PC-3 (cell line): ENCODE measurements around the gene CRB3. TPM values are rescaled to one million over a fixed set of nuclear protein-coding genes. Genes with fewer than 3 reads are reported as not detected.
A peak's percentile ranks its signal among the peaks of the same experiment; 100 is the strongest.

Experiments used
- ATAC-seq: fragments of 200-7000 bp; cut with Tn5 transposase; 2 replicates; pipeline ENCODE4 v1.9.1; 2020; ENCODE audit warnings: mild to moderate bottlenecking, moderate library complexity
- BruUV-seq: library from RNA; stranded (reverse); fragments of 400-500 nt; replicated peaks from 2 replicates; lab custom pipeline; 2021; lab: Mats Ljungman, UMichigan
- CTCF ChIA-PET: fragments of 300-600 bp; sonication (Branson Sonifier 250); formaldehyde crosslinking; loops from one replicate; lab custom pipeline; 2022; ENCODE audit warnings: antibody characterized with exemption; lab: Charles Lee
- POLR2A ChIA-PET: fragments of 300-600 bp; sonication (Branson Sonifier 250); formaldehyde crosslinking; loops from one replicate; lab custom pipeline; 2022; ENCODE audit warnings: antibody characterized with exemption; ENCODE audit not compliant: unreplicated experiment; lab: Charles Lee
- DNase-seq: peaks from one replicate; pipeline ENCODE4 v3.0.0-alpha.2; 2015
- H2AFZ ChIP-seq: fragments of 300-600 bp; sonication (generic); 2 replicates; pipeline ENCODE4 v1.6.0; 2016; ENCODE audit warnings: antibody characterized with exemption, low read length
- H3F3A ChIP-seq: fragments of 300-600 bp; sonication (generic); one replicate; pipeline ENCODE4 v1.6.0; 2017; ENCODE audit warnings: antibody characterized with exemption, low read length, control low read depth, mild to moderate bottlenecking; ENCODE audit not compliant: unreplicated experiment
- H3K27ac ChIP-seq: fragments of 300-600 bp; sonication (generic); 2 replicates; pipeline ENCODE4 v1.5.1; 2016; ENCODE audit warnings: mild to moderate bottlenecking, low read length
- H3K27me3 ChIP-seq: fragments of 300-600 bp; sonication (generic); 2 replicates; pipeline ENCODE4 v1.6.1; 2016; ENCODE audit warnings: low read length, mixed read lengths
- H3K36me3 ChIP-seq: fragments of 300-600 bp; sonication (generic); 2 replicates; pipeline ENCODE4 v1.6.1; 2016; ENCODE audit warnings: low read depth, mixed run types, low read length, mixed read lengths
- H3K4me1 ChIP-seq: fragments of 300-600 bp; sonication (generic); 2 replicates; pipeline ENCODE4 v1.5.1; 2016; ENCODE audit warnings: low read length; ENCODE audit not compliant: insufficient read depth
- H3K4me2 ChIP-seq: fragments of 300-600 bp; sonication (generic); 2 replicates; pipeline ENCODE4 v1.6.0; 2016; ENCODE audit warnings: low read length
- H3K4me3 ChIP-seq: fragments of 300-600 bp; sonication (generic); 2 replicates; pipeline ENCODE4 v1.5.1; 2016; ENCODE audit warnings: mild to moderate bottlenecking, low read length, mixed read lengths
- H3K79me2 ChIP-seq: fragments of 300-600 bp; sonication (generic); 2 replicates; pipeline ENCODE4 v1.6.1; 2017; ENCODE audit warnings: low read length, mixed read lengths
- H3K9ac ChIP-seq: fragments of 300-600 bp; sonication (generic); 2 replicates; pipeline ENCODE4 v1.6.0; 2016; ENCODE audit warnings: mild to moderate bottlenecking, low read length
- H3K9me2 ChIP-seq: fragments of 300-600 bp; sonication (generic); replicated peaks from 2 replicates; pipeline ENCODE4 v1.6.1; 2016; ENCODE audit warnings: mixed run types, low read length, mixed read lengths
- H3K9me3 ChIP-seq: fragments of 300-600 bp; sonication (generic); 2 replicates; pipeline ENCODE4 v1.6.1; 2016; ENCODE audit warnings: low read length, mixed read lengths
- H4K20me1 ChIP-seq: fragments of 300-600 bp; sonication (generic); 2 replicates; pipeline ENCODE4 v1.6.1; 2016; ENCODE audit warnings: low read length, mixed read lengths
- CTCF ChIP-seq: fragments of 300-600 bp; sonication (generic); conservative IDR thresholded peaks from 2 replicates; pipeline ENCODE4 v1.5.1; 2017; ENCODE audit warnings: antibody characterized with exemption, low read depth, mild to moderate bottlenecking, low read length
- EZH2 ChIP-seq: fragments of 300-600 bp; sonication (generic); IDR thresholded peaks from one replicate; pipeline ENCODE4 v1.6.1; 2017; ENCODE audit warnings: antibody characterized with exemption, mild to moderate bottlenecking, low read length; ENCODE audit not compliant: unreplicated experiment
- EZH2phosphoT487 ChIP-seq: fragments of 300-600 bp; sonication (generic); IDR thresholded peaks from 2 replicates; pipeline ENCODE4 v1.6.1; 2018; ENCODE audit warnings: mild to moderate bottlenecking, antibody characterized with exemption, low read length, borderline replicate concordance
- intact Hi-C: fragments of 100-400 bp; cut with micrococcal nuclease; formaldehyde crosslinking; loops from 2 replicates; pipeline ENCODE4 v1.9.0; 2023
- total RNA-seq: library from RNA; depleted of rRNA; stranded (reverse); fragments of >200 nt; gene quantifications from 2 replicates; pipeline ENCODE4 v1.2.3, GENCODE V29; 2014

The CRB3 gene
- total RNA-seq, 1 experiment from 2014 or later = 71.3 TPM

GRCh38 chr19:6424195-6424938, 39.7 kb upstream of the CRB3 start, which contains the start of gene KHSRP:
Gene KHSRP, minus strand, starts transcription at chr19:6424811. Its CDS starts 110 bp downstream, at chr19:6424701.
- TF ChIP-seq CTCF = no peak
- no peak for TF ChIP-seq EZH2
- no peak for TF ChIP-seq EZH2phosphoT487
- Histone ChIP-seq H3K4me3 (peak within 1 kb of the TSS; percentile 82), H2AFZ (peak within 1 kb of the TSS; percentile 78), H3K4me2 (peak within 1 kb of the TSS; percentile 98), H3K36me3 (peaks cover 32% of the 10 kb centered on the region), H3K79me2 (peaks cover 48% of the 10 kb centered on the region), H3K9me3 (no peaks in the 10 kb centered on the region), H3F3A (no peaks in the 10 kb centered on the region), H3K27me3 (no peaks in the 10 kb centered on the region), H3K9ac (peak within 1 kb of the TSS; percentile 92), H3K9me2 (no peaks in the 10 kb centered on the region), H4K20me1 (peaks cover 46% of the 10 kb centered on the region), H3K27ac (no peak within 1 kb of the TSS; the same call in 1 of the 2 replicates), H3K4me1 (peaks cover 17% of the 10 kb centered on the region; the same call in 1 of the 2 replicates)
- CTCF ChIA-PET = interaction anchor here (0.6 to 0.9 kb wide), 2 partner anchors 112 to 375 kb away, joined by 3 to 4 read pairs; no protein-coding TSS in a partner anchor
- POLR2A ChIA-PET = interaction anchor here (0.5 to 1.2 kb wide), 6 partner anchors 10 to 533 kb away, joined by 3 to 12 read pairs (median 4); partner anchors contain the start of genes ALKBH7 and GTF2F1
- ATAC-seq (no peak), DNase-seq (no peak)
- intact Hi-C loops = no loop called here
- BruUV-seq = no TSS peak

GRCh38 chr19:6424939-6425731, 38.9 kb upstream of the CRB3 start:
- Histone ChIP-seq H2AFZ (peak overlapping the region; percentile 78), H3K9me2 (no peaks in the 10 kb centered on the region), H3F3A (no peaks in the 10 kb centered on the region), H3K4me2 (peak overlapping the region; percentile 4; the same call in 1 of the 2 replicates), H3K4me3 (no peak overlapping the region), H3K4me1 (peaks cover 17% of the 10 kb centered on the region; the same call in 1 of the 2 replicates), H3K79me2 (peaks cover 40% of the 10 kb centered on the region), H3K9me3 (no peaks in the 10 kb centered on the region), H3K36me3 (peaks cover 24% of the 10 kb centered on the region), H3K9ac (peak overlapping the region; percentile 12; the same call in 1 of the 2 replicates), H3K27ac (no peak overlapping the region), H4K20me1 (peaks cover 39% of the 10 kb centered on the region), H3K27me3 (no peaks in the 10 kb centered on the region)
- ATAC-seq = peak; percentile 92
- TF ChIP-seq EZH2phosphoT487 (no peak), CTCF (no peak), EZH2 (no peak)
- DNase-seq = peak; percentile 100
- BruUV-seq = no TSS peak
- POLR2A ChIA-PET = interaction anchor here (0.5 to 1.2 kb wide), 6 partner anchors 10 to 534 kb away, joined by 3 to 12 read pairs (median 4); partner anchors contain the start of genes ALKBH7 and GTF2F1
- CTCF ChIA-PET = interaction anchor here (0.6 to 0.9 kb wide), 2 partner anchors 112 to 376 kb away, joined by 3 to 4 read pairs; no protein-coding TSS in a partner anchor
- intact Hi-C loops = loop anchor here (1.0 to 5.0 kb wide), 3 partner anchors 35 to 298 kb away; partner anchors contain the start of gene ALKBH7
